Right cardiac atrium (tissue), 5 donors: ENCODE measurements around the gene EIF3K. TPM values are rescaled to one million over a fixed set of nuclear protein-coding genes. Genes with fewer than 3 reads are reported as not detected.
A peak's percentile ranks its signal among the peaks of the same experiment; 100 is the strongest.

ENCODE experiments used
- ATAC-seq, 2 donors: fragments of 200-7000 bp; cut with Tn5 transposase; one replicate each; pipeline versions ENCODE4 v1.8.0 to v1.9.1; 2020; ENCODE audit warnings: moderate library complexity in 2 of 2, mild to moderate bottlenecking in 1 of 2
- DNase-seq, 3 donors: peaks; one replicate each; pipeline ENCODE4 v3.0.0-alpha.2; 2020
- H3K27ac ChIP-seq: one replicate; pipeline ENCODE4 v1.5.1; 2013; ENCODE audit warnings: mild to moderate bottlenecking, low read length, control low read depth, moderate library complexity
- H3K27me3 ChIP-seq: one replicate; pipeline ENCODE4 v1.6.1; 2013; ENCODE audit not compliant: control insufficient read depth, insufficient read depth
- H3K4me1 ChIP-seq: one replicate; pipeline ENCODE4 v1.6.1; 2013; ENCODE audit warnings: low read length; ENCODE audit not compliant: control insufficient read depth, insufficient read depth
- H3K4me3 ChIP-seq: one replicate; pipeline ENCODE4 v1.5.1; 2013; ENCODE audit warnings: low read length, control low read depth
- H3K9me3 ChIP-seq: one replicate; pipeline ENCODE4 v1.6.1; 2013; ENCODE audit warnings: low read length; ENCODE audit not compliant: control insufficient read depth
- WGBS: extraction: QIAGEN DNeasy Blood & Tissue Kit; methylation state at CpG from one replicate; pipeline ENCODE4 v1.1.7; 2013; 5-methylcytosine and 5-hydroxymethylcytosine counted together
- intact Hi-C, 4 donors: fragments of 100-400 bp; cut with DNase I; formaldehyde crosslinking; loops; one replicate each; pipeline versions ENCODE4 v1.11.0 to v1.14.0; 2022 to 2023
- polyA plus RNA-seq: library from polyadenylated mRNA; stranded (reverse); fragments of 200-250 nt; gene quantifications from one replicate; pipeline ENCODE4 v1.2.3, GENCODE V29; 2013
- total RNA-seq, 4 donors: library from RNA; stranded (reverse); fragmentation: NEBNext Ultra II Directional; extraction: Animal tissue kit (Norgen Biotek cat#: 25700); gene quantifications; one replicate each; pipeline ENCODE4 v1.2.1, GENCODE V29; 2021
- donor health status: healthy with polysubstance abuse.
- donor health status: DM: no; HTN: yes; CAD: no.
- donor health status: DM: no; HTN: no; CAD: no.
- donor health status: DM: no; HTN: yes; CAD: no; lungs with severe emphysema.
- donor health status: DM: yes; HTN: yes; CAD: no.

Gene EIF3K
- total and polyA plus RNA-seq, 5 donors: 477 to 829 (median 554) TPM

DNA sequence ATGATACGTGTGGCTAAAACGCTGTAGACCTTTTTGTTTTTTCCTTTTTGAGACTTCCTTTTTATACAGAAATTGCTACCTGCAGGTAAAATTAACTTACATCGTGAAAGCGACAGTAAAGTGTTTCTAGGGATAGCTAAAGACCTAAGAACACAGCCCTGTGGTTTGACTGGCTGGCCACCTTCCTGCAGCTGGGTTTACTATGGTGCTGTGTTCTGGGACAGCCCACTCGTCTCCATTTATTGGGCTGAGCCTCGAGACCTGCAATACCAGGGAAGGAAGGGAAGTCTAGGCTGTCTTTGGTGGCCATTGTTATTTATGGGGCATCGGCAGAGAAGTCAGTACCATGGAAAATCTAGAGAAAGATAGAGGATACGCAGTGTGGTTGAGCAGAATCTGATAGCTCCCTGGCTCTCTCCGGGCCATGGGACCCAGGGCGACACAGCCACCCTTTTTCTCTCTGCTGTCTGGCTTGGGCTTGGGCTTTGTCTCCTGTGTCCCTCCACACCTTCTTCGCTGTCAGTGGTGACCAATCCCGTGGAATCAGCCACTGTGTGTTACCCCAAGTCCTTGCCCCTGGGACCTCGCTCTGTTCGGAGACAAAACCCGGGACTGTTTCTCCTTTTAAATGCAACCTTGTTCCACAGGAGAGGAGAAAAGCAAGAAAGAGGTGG is 59.4 kb downstream of the EIF3K start:
- Histone ChIP-seq H3K4me1 (peaks cover 57% of the 10 kb centered on the region), H3K27me3 (no peaks in the 10 kb centered on the region), H3K9me3 (no peaks in the 10 kb centered on the region), H3K4me3 (no peak overlapping the region), H3K27ac (peak overlapping the region; percentile 39)
- peak in 1 of 3 donors; percentile 20 for DNase-seq
- intact Hi-C loops: no loop called here
- no peak for ATAC-seq
- WGBS: 77% methylated on average over 15 of the region's 15 CpGs

DNA sequence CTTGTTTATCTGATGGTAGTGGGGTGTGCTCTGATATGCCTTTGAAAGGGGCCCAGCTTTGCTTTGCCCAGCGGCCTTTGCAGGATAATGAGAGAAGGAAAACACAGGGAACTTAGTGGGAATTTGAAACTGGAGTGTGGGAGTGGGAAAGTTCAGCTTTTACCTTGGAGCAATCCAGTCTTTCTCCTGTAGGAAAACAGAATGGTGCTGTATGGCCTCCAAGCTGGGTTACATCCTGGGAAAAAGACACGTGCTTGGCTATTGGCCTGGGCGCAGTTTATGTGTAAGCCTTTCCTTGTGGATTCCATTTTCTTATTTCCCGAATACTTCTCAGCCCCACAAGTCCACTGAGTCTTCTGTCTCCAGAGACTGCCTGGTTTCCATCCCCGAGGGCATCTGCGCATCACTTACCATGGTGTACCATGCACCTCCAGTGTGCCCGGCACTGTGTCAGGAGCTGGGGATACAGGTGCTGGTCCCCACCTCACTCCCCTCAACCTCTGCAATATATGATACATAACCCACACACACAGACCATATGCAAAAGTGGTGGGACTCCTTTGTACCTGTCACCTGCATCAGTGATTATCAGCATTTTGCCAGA is 60.0 kb downstream of the EIF3K start:
- Histone ChIP-seq H3K4me3 (no peak overlapping the region), H3K27ac (peak overlapping the region; percentile 39), H3K27me3 (no peaks in the 10 kb centered on the region), H3K9me3 (no peaks in the 10 kb centered on the region), H3K4me1 (peaks cover 62% of the 10 kb centered on the region)
- 75% methylated on average over 7 of the region's 7 CpGs for WGBS
- DNase-seq (peak in 1 of 3 donors; percentile 37), ATAC-seq (no peak)
- intact Hi-C loops: no loop called here

DNA sequence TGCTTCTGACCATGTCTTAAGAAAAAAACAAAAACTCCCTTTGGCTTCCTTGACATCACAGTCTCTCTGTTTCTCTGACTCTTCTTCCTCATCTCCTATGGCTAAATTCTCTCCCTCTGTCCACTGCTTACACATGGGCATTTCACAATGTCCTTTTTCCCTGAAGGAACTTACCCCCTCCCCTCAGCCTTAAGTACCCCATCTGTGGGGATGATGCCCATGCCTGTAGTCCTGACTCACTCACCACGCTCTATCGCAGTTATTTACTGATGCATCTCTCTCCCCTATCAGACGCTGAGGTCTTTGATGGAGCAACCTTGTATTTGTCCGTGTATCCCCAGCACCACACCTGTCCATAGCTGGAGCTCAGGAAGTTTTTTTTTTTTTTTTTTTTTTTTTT is 60.9 kb downstream of the EIF3K start:
- no peak for DNase-seq
- WGBS: 79% methylated on average over 4 of the region's 4 CpGs
- Histone ChIP-seq H3K4me3 (no peak overlapping the region), H3K27ac (peak overlapping the region; percentile 59), H3K9me3 (no peaks in the 10 kb centered on the region), H3K4me1 (peaks cover 64% of the 10 kb centered on the region), H3K27me3 (no peaks in the 10 kb centered on the region)
- no peak for ATAC-seq
- intact Hi-C loops: loop anchor here in 1 of 4 donors (5.0 kb wide), 1 partner anchor 33 kb away; the partner anchor contains the start of gene ACTN4

DNA sequence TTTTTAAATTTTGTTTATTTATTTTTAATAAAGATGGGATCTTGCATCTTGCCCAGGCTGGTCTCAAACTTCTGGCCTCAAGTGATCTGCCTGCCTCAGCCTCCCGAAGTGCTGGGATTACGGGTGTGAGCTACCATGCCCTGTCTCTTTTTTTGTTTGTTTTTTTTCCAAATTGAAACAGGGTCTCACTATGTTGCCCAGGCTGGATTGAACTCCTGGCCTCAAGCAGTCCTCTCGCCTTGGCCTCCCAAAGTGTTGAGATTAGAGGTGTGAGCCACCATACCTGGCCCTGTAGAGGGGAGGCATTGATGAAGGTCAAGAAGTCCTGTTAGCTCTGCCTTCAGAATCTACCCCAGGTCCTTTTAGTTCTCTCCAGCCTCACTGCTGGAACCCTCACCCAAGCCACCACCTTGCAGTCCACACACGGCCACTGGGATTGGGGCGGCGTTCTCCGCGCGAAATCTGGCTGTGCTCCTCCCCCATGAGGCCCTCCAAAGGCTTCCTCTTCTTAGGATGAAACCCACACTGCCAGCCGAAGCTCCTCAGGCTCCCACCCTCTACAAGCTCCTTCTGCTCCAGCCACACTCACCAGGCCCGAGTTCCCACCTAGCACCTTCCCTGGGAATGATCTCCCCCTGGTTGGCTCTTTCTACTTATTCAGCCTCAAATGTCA is 63.3 kb downstream of the EIF3K start:
- Histone ChIP-seq H3K4me3 (no peak overlapping the region), H3K4me1 (peaks cover 61% of the 10 kb centered on the region), H3K9me3 (no peaks in the 10 kb centered on the region), H3K27ac (peak overlapping the region; percentile 78), H3K27me3 (no peaks in the 10 kb centered on the region)
- ATAC-seq: no peak
- 90% methylated on average over 11 of the region's 11 CpGs for WGBS
- intact Hi-C loops: loop anchor here in 1 of 4 donors (5.0 kb wide), 1 partner anchor 35 kb away; the partner anchor contains the start of gene ACTN4
- peak in 1 of 3 donors; percentile 20 for DNase-seq

DNA sequence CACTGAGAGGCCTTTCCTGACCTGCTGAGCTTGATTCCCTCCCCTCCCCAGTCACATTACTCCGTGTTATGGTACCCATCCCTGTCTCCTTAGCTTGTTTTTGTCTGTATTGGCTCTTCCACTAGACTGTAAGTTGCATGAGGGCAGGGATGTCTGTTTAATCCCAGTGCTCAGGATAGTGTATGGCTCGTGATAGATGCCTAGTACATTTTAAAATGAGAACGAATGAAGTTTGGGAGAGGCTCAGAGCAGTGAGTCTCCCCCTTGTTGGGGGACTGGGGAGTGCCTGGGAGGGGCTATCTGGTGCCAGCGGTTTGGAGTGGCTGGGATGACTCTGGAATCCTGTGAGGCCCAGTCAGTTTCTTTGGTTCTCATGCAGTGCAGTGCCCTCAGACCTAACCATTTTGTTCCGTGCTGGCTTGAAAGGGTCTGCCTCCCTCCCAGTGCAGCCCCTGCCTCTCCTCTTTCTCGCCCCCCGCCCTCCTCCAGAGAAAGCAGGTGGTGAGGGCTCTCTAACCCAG is 63.9 kb downstream of the EIF3K start:
- peak overlapping the region; percentile 78 for H3K27ac ChIP-seq
- intact Hi-C loops: loop anchor here in 1 of 4 donors (5.0 kb wide), 1 partner anchor 36 kb away; the partner anchor contains the start of gene ACTN4
- WGBS: 81% methylated on average over 7 of the region's 7 CpGs
- no peaks in the 10 kb centered on the region for H3K27me3 ChIP-seq
- DNase-seq (no peak), ATAC-seq (peak; percentile 0 to 2)
- H3K9me3 ChIP-seq: no peaks in the 10 kb centered on the region
- H3K4me3 ChIP-seq: no peak overlapping the region
- peaks cover 59% of the 10 kb centered on the region for H3K4me1 ChIP-seq

DNA sequence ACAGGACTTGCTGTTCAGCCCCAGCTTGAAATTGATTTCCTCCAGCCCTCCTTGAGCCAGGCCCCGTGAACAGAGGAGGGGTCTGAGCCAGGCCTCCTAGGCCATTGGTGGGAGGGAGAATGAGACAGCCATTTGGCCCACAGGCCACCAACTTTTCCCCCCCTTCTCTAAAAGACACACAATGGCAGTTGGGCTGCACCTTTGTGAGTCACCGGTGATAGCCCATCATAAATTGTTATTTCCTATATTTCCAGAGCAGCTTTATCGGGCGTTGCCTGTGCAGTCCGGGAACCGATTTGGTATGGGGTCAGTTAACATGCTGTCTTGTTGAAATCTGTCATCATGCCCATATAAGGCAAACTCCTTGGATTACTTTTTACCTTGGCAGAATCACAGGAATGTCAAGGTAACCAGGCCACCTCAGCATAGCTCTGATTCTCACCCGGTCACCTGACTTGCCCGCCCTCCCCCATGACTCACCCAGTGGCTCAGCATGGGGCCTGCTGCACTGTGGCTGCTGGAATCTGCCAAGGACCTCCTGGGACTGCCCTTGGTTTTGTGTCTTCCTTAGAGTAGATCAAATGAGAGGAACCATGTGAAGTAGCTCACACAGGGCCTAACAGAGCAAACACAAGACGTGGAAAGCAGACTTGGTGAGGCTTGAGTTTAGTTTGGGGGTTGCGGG is 64.5 kb downstream of the EIF3K start:
- 38% methylated on average over 10 of the region's 10 CpGs for WGBS
- Histone ChIP-seq H3K4me3 (no peak overlapping the region), H3K4me1 (peaks cover 58% of the 10 kb centered on the region), H3K9me3 (no peaks in the 10 kb centered on the region), H3K27me3 (no peaks in the 10 kb centered on the region), H3K27ac (peak overlapping the region; percentile 78)
- intact Hi-C loops: loop anchor here in 1 of 4 donors (5.0 kb wide), 1 partner anchor 36 kb away; the partner anchor contains the start of gene ACTN4
- DNase-seq (peak in 2 of 3 donors; percentile 66 to 68), ATAC-seq (peak; percentile 69 to 70)

DNA sequence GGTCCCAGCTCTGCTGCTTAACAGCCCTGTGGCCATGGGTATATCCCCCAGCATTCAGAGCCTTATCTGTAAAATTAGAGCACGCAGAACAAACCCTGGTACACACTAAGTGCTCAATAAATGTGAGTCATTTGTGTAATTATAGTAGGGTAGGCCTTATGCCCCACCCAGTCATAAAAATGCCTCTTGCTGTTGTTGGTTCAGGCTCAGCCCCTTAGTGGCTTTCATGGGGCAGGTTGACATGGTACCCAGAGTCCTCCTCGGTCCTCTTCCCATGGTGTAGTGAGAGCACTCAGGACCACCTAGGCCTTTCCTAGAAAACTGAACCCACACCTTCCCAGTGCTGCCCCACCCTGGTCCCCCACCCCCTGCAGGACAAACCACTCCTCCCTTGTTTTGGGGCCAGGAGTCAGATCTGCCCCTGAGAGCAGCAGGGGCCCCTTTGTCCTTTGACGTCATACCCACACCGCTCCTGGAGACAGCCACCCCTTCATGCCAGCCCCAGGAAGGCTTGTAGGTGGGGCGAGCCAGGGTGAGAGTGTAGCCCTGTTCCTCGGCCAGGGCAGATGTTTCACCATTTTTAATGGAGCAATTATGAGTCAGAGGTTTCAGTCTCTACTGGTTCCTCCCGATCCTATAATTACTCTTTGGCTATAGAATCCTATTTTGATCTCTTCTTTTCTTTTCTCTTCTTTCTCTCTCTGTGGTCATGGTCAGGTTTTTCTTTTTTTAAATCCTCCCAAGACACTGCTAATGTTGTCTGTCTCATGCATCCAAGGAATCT is 65.3 kb downstream of the EIF3K start:
- intact Hi-C loops: loop anchor here in 1 of 4 donors (5.0 kb wide), 1 partner anchor 37 kb away; the partner anchor contains the start of gene ACTN4
- DNase-seq (peak in 2 of 3 donors; percentile 77 to 86), ATAC-seq (peak; percentile 63 to 80)
- Histone ChIP-seq H3K27ac (peak overlapping the region; percentile 88), H3K27me3 (no peaks in the 10 kb centered on the region), H3K9me3 (no peaks in the 10 kb centered on the region), H3K4me3 (no peak overlapping the region), H3K4me1 (peaks cover 55% of the 10 kb centered on the region)
- WGBS: 35% methylated on average over 7 of the region's 7 CpGs

DNA sequence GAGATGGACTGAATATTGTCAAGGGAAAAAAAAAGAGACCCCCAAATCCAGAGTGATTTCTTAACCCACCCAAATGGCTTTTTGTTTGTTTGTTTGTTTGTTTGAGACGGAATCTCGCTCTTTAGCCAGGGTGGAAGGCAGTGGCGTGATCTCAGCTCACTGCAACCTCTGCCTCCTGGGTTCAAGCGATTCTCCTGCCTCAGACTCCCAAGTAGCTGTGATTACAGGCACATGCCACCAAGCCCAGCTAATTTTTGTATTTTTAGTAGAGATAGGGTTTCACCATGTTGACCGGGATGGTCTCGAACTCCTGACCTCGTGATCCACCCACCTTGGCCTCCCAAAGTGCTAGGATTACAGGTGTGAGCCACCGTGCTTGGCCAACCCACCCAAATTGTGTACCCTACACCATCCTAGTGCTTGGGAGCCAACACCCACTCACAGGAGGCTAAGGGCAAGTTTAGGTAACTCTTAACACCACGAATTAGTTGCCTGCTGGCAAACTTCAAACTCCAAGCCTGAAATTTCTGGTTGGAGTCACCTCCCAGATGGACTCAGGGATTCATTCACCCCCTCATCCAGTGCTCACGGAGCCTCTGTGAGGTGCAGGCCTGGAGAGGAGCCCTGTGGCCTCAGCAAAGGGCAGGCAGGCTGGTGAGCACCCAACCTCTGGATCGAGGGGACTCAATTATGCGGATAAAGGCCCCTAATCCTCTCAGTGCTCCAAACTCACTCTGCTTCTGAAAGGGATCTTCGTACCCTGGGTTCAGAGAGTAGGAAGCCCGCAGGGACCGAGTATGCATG is 66.1 kb downstream of the EIF3K start:
- peak overlapping the region; percentile 88 for H3K27ac ChIP-seq
- intact Hi-C loops: loop anchor here in 1 of 4 donors (5.0 kb wide), 1 partner anchor 38 kb away; the partner anchor contains the start of gene ACTN4
- 77% methylated on average over 15 of the region's 15 CpGs for WGBS
- ATAC-seq (no peak), DNase-seq (peak in 1 of 3 donors; percentile 28)
- no peak overlapping the region for H3K4me3 ChIP-seq
- H3K27me3 ChIP-seq: no peaks in the 10 kb centered on the region
- H3K4me1 ChIP-seq: peaks cover 55% of the 10 kb centered on the region
- H3K9me3 ChIP-seq: no peaks in the 10 kb centered on the region

DNA sequence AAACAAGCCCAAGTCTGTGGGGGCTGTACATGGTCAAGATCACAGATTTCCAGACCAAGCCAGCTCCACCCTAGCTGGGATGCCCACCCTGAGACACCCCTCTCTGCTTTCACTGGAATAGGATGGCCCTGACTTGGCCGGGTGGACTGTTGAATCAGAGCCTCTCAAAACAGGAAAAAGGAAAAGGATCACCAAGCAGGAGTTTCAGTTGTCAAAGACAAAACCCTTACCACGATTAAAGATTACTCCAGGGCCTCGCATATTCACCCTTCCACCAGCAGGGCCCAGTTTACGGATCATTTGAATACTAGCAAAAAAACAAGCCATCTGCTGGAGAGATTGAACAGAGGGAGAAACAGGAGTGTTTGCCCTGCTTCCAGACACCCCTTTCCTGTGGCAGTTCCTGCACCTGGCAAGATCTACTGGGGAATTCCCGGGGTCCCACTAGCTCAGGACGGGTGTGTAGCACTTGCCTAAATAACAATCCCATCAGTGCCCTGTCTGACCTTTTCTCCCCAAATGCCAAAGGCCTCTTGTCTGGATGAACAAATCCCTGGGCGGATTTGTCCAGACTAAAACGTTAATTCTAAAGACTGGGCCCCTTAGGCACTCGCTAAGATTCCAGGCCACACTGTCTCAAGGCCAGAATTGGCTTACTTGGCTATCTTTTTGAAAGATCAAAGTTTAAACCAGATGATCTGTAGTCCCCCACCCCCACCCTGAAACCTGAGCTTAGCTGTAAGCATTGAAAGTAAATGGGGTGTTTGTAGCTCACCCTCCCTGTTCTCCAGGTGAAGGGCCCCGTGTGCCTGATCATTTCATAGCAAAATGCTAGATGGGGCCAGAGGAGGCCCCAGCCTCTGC is 66.9 kb downstream of the EIF3K start:
- DNase-seq: peak in 1 of 3 donors; percentile 43
- Histone ChIP-seq H3K4me1 (peaks cover 55% of the 10 kb centered on the region), H3K9me3 (no peaks in the 10 kb centered on the region), H3K27ac (peak overlapping the region; percentile 88), H3K4me3 (no peak overlapping the region), H3K27me3 (no peaks in the 10 kb centered on the region)
- intact Hi-C loops: no loop called here
- 20% methylated on average over 10 of the region's 10 CpGs for WGBS
- peak; percentile 12 to 57 for ATAC-seq
